Cardiac fibroblast (primary cell): ENCODE measurements around the gene CLDND2.

Experiments
- DNase-seq, 2 donors: peaks; one replicate each; pipeline versions ENCODE4 v3.0.0 to v3.0.0-alpha.2; 2010; ENCODE audit warnings: low read depth in 2 of 2
- H3K4me3 ChIP-seq, 2 donors: replicated peaks in 1 of 2; 1 replicate in 1 of 2; 2 replicates in 1 of 2; pipeline ENCODE4 v1.5.1; 2011; ENCODE audit warnings: low read depth in 2 of 2, low read length in 2 of 2, mild to moderate bottlenecking in 2 of 2, moderate library complexity in 1 of 2
- CTCF ChIP-seq: IDR thresholded peaks from one replicate; pipeline ENCODE4 v1.5.1; 2011; ENCODE audit warnings: low read depth, mild to moderate bottlenecking, low read length, inconsistent platforms

CLDND2 gene

GRCh38 chr19:51330366-51330765 lies 38.4 kb downstream of the CLDND2 start:
- TF ChIP-seq CTCF = no peak
- H3K4me3 ChIP-seq = no peak overlapping the region
- DNase-seq = no peak

GRCh38 chr19:51329411-51329810 lies 39.4 kb downstream of the CLDND2 start:
- no peak for TF ChIP-seq CTCF
- DNase-seq = no peak
- H3K4me3 ChIP-seq = no peak overlapping the region

- no peak for TF ChIP-seq CTCF
- DNase-seq = peak; percentile 56 to 60
- H3K4me3 ChIP-seq = peak overlapping the region; percentile 8 to 26
Measured at GRCh38 chr19:51327066-51328001, 41.5 kb downstream of the CLDND2 start.

- no peak for DNase-seq
- no peak overlapping the region for H3K4me3 ChIP-seq
- no peak for TF ChIP-seq CTCF
Measured at GRCh38 chr19:51326216-51327065, 42.4 kb downstream of the CLDND2 start.

GRCh38 chr19:51325161-51325976 lies 43.4 kb downstream of the CLDND2 start:
- H3K4me3 ChIP-seq = no peak overlapping the region
- TF ChIP-seq CTCF = no peak
- DNase-seq = no peak

GRCh38 chr19:51324167-51324481 lies 44.7 kb downstream of the CLDND2 start:
- no peak overlapping the region for H3K4me3 ChIP-seq
- peak; percentile 17 to 20 for DNase-seq
- no peak for TF ChIP-seq CTCF
